Erythroblast (primary cell): Measurements from ENCODE around the gene CACNA1G.

Source experiments
- GATA1 ChIP-seq: IDR thresholded peaks from 2 replicates; pipeline ENCODE4 v1.6.1; 2011; ENCODE audit warnings: low read depth, mild to moderate bottlenecking, control low read depth, low read length, moderate library complexity
- POLR2A ChIP-seq: IDR thresholded peaks from 2 replicates; pipeline ENCODE4 v1.6.1; 2011; ENCODE audit warnings: mild to moderate bottlenecking, low read length

GRCh38 chr17:50605429-50605828 is 44.9 kb downstream of the CACNA1G start:
- no peak for TF ChIP-seq POLR2A
- no peak for TF ChIP-seq GATA1
